Stimulated activated memory B cell treated with anti-CD40 and anti-IgM and Interleukin-4, amounts not matched to agents 10 μg/mL and 1 μg/mL and 100 μg/mL, for 72 hours (primary cell): Measurements from ENCODE around the gene ARHGAP9.

Source experiments
- ATAC-seq: fragments of 150-1000 bp; cut with Tn5 transposase; 2 replicates; pipeline ENCODE4 v1.10.0; 2021
- H3K27ac Mint-ChIP-seq: one replicate; pipeline ENCODE4 v1.8.0; 2022; ENCODE audit warnings: mild to moderate bottlenecking, mixed read lengths
- H3K27me3 Mint-ChIP-seq: one replicate; pipeline ENCODE4 v1.8.0; 2022; ENCODE audit warnings: mixed read lengths
- H3K36me3 Mint-ChIP-seq: one replicate; pipeline ENCODE4 v1.8.0; 2022; ENCODE audit warnings: mixed read lengths
- H3K4me1 Mint-ChIP-seq: one replicate; pipeline ENCODE4 v1.8.0; 2022; ENCODE audit warnings: mixed read lengths
- H3K4me3 Mint-ChIP-seq: one replicate; pipeline ENCODE4 v1.8.0; 2022; ENCODE audit warnings: mild to moderate bottlenecking, moderate library complexity, mixed read lengths
- H3K9me3 Mint-ChIP-seq: one replicate; pipeline ENCODE4 v1.8.0; 2022; ENCODE audit warnings: mixed read lengths

ARHGAP9 gene

DNA sequence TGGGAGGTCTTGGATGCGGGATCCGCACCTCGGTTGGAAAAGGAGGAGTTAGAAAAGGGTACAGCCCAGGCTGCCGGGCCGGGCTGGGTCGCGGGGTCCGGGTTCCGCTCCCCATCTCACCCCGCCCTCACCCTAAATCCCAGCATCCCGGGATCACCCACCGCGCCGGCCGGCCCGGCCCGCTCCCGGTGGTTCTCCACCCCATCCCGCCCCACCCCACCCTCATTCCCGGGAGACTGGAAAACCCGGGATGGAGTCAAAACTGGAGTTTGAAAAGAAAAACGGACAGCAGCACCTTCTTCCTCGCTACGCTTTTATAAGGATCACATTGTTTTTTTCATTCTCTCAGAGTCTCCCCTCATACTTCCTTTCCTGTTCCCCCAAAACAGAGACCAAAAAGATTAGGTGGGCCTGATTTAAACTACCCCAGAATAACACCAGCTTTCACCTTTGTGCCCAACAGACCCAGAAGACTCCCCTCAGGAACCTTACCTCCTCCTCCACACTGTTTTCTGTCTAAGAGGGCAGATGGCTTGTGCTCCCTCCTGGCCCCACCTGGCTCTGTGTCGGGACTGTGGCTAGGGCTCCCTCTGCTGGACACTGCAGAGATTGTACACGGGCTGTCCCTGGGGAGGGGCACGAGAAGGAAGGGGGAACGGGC lies 17.3 kb downstream of the ARHGAP9 start:
- H3K9me3 Mint-ChIP-seq = no peaks in the 10 kb centered on the region
- no peaks in the 10 kb centered on the region for H3K27me3 Mint-ChIP-seq

GRCh38 chr12:57461917-57462250 lies 17.8 kb downstream of the ARHGAP9 start:
- no peaks in the 10 kb centered on the region for H3K9me3 Mint-ChIP-seq
- peaks cover 61% of the 10 kb centered on the region for H3K4me1 Mint-ChIP-seq
- peak overlapping the region; percentile 90 for H3K27ac Mint-ChIP-seq

More for the DNA sequence above, 17.3 kb downstream of the ARHGAP9 start:
- Mint-ChIP-seq H3K27ac (peak overlapping the region; percentile 90), H3K36me3 (peaks cover 5% of the 10 kb centered on the region), H3K4me3 (peak overlapping the region; percentile 79), H3K4me1 (peaks cover 65% of the 10 kb centered on the region)
- ATAC-seq = peak; percentile 81

GRCh38 chr12:57461276-57461916 lies 18.3 kb downstream of the ARHGAP9 start:
- H3K27me3 Mint-ChIP-seq = no peaks in the 10 kb centered on the region
- ATAC-seq = no peak
- H3K4me3 Mint-ChIP-seq = peak overlapping the region; percentile 79
- H3K9me3 Mint-ChIP-seq = no peaks in the 10 kb centered on the region
- no peaks in the 10 kb centered on the region for H3K36me3 Mint-ChIP-seq
- peaks cover 66% of the 10 kb centered on the region for H3K4me1 Mint-ChIP-seq
- H3K27ac Mint-ChIP-seq = peak overlapping the region; percentile 90

More at GRCh38 chr12:57461917-57462250, 17.8 kb downstream of the ARHGAP9 start:
- H3K4me3 Mint-ChIP-seq = peak overlapping the region; percentile 79
- no peak for ATAC-seq
- H3K36me3 Mint-ChIP-seq = no peaks in the 10 kb centered on the region
- no peaks in the 10 kb centered on the region for H3K27me3 Mint-ChIP-seq

DNA sequence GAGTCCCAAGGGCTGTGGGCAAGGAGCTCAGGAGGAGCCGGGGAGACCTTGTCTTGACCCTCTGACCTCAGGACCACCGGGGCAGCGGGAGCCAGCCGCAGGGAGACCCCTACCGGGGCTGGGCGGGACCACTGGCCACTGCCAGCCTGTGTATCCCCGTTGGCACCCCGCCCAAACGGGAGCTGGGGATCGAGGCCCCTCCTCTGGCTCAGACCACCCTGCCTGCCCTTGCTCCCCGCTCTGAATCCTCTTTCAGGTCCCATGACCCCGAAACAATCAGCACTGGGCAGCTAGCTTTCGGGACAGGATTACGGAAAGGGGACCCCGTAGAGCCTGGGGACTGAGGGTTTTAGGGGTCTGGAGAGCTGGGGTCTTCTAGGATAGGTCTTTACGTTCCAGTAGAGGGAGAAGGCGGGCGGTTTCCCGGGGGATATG lies 18.8 kb downstream of the ARHGAP9 start:
- Mint-ChIP-seq H3K9me3 (no peaks in the 10 kb centered on the region), H3K36me3 (no peaks in the 10 kb centered on the region), H3K27ac (peak overlapping the region; percentile 90), H3K4me3 (peak overlapping the region; percentile 79), H3K4me1 (peaks cover 72% of the 10 kb centered on the region), H3K27me3 (no peaks in the 10 kb centered on the region)
- no peak for ATAC-seq

- Mint-ChIP-seq H3K4me3 (peak overlapping the region; percentile 78), H3K27me3 (no peaks in the 10 kb centered on the region), H3K4me1 (peaks cover 76% of the 10 kb centered on the region), H3K27ac (peak overlapping the region; percentile 90), H3K9me3 (no peaks in the 10 kb centered on the region), H3K36me3 (no peaks in the 10 kb centered on the region)
- no peak for ATAC-seq
Measured at GRCh38 chr12:57460468-57460784, 19.2 kb downstream of the ARHGAP9 start.

DNA sequence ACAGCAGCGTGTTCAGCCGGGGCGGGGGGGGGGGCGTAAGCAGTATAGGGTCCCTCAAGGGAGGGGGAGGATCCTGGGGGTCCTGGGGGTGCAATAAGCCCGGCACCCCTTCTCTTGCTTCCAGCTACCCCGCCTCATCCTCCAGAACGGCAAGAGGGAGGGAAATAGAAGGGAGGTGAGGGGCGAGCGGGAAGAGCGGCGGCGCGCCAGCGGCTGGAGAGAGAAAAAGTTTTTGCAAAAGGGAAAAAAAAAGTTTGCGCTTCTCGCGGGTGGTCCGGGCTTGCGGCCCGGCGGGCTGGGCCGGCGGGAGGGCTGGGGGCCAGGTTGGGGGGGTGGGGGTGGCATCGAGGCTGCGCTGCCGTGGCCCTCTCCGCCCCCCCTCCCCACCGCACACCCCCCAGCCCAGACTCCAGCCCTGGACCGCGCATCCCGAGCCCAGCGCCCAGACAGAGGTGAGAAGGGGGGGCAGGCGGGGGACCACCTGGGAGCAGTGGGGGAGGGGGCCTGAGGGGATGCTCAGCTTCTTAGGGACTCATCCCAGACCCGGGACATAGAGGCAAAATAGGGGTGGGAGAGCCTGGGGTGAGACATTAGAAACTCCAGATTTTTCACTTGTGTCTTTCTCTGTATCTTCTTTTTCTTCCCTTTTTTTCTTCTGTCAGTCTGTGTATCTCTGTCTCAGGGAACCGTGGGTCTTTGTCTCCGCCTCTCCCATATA lies 19.8 kb downstream of the ARHGAP9 start, which contains the start of gene GLI1:
GLI1 (plus strand) TSS at position 36 of the 718 bp plus-strand sequence. CDS start 3,907 bp downstream, outside the sequence.
- peak; percentile 35 for ATAC-seq
- Mint-ChIP-seq H3K4me3 (peak within 1 kb of the TSS; percentile 97), H3K36me3 (no peaks in the 10 kb centered on the region), H3K27me3 (no peaks in the 10 kb centered on the region), H3K9me3 (no peaks in the 10 kb centered on the region), H3K4me1 (peaks cover 77% of the 10 kb centered on the region), H3K27ac (peak within 1 kb of the TSS; percentile 90)

GRCh38 chr12:57459055-57459749 lies 20.5 kb downstream of the ARHGAP9 start:
- Mint-ChIP-seq H3K4me3 (peak overlapping the region; percentile 97), H3K27ac (peak overlapping the region; percentile 90), H3K36me3 (no peaks in the 10 kb centered on the region), H3K9me3 (no peaks in the 10 kb centered on the region), H3K4me1 (peaks cover 76% of the 10 kb centered on the region), H3K27me3 (no peaks in the 10 kb centered on the region)
- ATAC-seq = peak; percentile 82

GRCh38 chr12:57458665-57459054 lies 21.0 kb downstream of the ARHGAP9 start:
- ATAC-seq = no peak
- Mint-ChIP-seq H3K27me3 (no peaks in the 10 kb centered on the region), H3K36me3 (no peaks in the 10 kb centered on the region), H3K9me3 (no peaks in the 10 kb centered on the region), H3K27ac (peak overlapping the region; percentile 90), H3K4me1 (peaks cover 70% of the 10 kb centered on the region), H3K4me3 (peak overlapping the region; percentile 97)

- Mint-ChIP-seq H3K36me3 (no peaks in the 10 kb centered on the region), H3K27me3 (no peaks in the 10 kb centered on the region), H3K27ac (no peak overlapping the region), H3K9me3 (no peaks in the 10 kb centered on the region), H3K4me3 (no peak overlapping the region), H3K4me1 (peaks cover 61% of the 10 kb centered on the region)
- ATAC-seq = no peak
Measured at GRCh38 chr12:57456737-57457490, 22.8 kb downstream of the ARHGAP9 start.

GRCh38 chr12:57456145-57456700 lies 23.4 kb downstream of the ARHGAP9 start:
- ATAC-seq = peak; percentile 55
- Mint-ChIP-seq H3K4me3 (peak overlapping the region; percentile 86), H3K27ac (peak overlapping the region; percentile 82), H3K9me3 (no peaks in the 10 kb centered on the region), H3K27me3 (no peaks in the 10 kb centered on the region), H3K4me1 (peaks cover 56% of the 10 kb centered on the region), H3K36me3 (no peaks in the 10 kb centered on the region)

GRCh38 chr12:57455374-57456144 lies 24.1 kb downstream of the ARHGAP9 start:
- H3K9me3 Mint-ChIP-seq = no peaks in the 10 kb centered on the region
- peak overlapping the region; percentile 82 for H3K27ac Mint-ChIP-seq
- H3K4me3 Mint-ChIP-seq = peak overlapping the region; percentile 86
- no peaks in the 10 kb centered on the region for H3K36me3 Mint-ChIP-seq
- peaks cover 54% of the 10 kb centered on the region for H3K4me1 Mint-ChIP-seq
- ATAC-seq = no peak
- no peaks in the 10 kb centered on the region for H3K27me3 Mint-ChIP-seq

DNA sequence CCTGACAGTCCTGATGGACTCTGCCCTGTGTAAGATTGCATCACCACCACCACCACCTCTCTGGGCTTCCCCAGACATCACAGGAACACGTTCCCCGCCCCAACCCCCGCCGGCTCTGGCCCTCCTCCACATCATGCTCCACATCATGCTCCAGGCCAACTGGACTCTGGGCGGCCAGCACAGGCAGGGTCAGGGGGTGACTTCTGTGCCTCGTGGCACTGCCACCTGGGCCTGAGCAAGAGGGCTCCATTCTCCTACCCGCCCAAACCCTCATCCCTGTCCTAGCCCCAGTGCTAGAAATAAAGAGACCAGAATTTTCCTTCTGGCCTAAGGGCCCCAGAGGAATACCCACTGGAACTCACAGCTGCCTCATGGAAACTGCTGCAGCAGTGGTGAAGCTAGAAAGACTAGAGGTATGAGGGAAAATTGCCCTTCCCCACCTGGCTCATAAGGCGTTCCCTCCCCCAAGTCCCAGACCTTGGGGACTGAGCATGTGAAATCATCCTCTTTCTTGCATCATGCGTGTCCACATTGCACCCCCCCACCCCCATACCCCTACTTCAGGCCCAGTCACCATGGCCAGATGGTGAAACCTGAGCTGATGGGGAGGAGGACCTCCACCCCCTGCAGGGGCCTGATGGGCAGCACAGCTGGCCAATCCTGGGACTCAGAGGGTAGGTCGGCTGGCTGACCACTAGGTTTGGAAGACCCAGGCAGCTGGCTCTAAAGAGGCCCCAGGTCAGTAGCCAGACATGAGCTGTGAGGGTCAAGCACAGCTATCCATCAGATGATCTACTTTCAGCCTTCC lies 24.9 kb downstream of the ARHGAP9 start, which contains the start of gene INHBE:
INHBE (plus strand) TSS at position 742 of the 808 bp plus-strand sequence. CDS start 230 bp downstream, outside the sequence.
- H3K36me3 Mint-ChIP-seq = no peaks in the 10 kb centered on the region
- H3K9me3 Mint-ChIP-seq = no peaks in the 10 kb centered on the region
- peak within 1 kb of the TSS; percentile 86 for H3K4me3 Mint-ChIP-seq
- peak within 1 kb of the TSS; percentile 82 for H3K27ac Mint-ChIP-seq
- peaks cover 47% of the 10 kb centered on the region for H3K4me1 Mint-ChIP-seq
- no peaks in the 10 kb centered on the region for H3K27me3 Mint-ChIP-seq
- no peak for ATAC-seq

DNA sequence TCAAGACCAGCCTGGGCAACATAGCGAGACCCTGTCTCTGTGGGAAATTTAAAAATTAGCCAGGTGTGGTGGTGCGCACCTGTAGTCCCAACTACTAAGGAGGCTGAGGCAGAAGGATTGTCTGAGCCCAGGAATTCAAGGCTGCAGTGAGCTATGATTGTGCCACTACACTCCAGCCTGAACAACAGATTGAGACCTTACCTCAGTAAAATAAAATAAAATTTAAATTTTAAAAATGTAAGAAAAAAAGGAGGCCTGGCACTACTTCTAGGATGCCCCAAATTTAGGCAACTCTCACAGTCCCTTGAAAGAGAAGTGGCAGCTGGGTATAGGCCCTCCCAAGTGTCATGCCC lies 25.5 kb downstream of the ARHGAP9 start:
- H3K4me1 Mint-ChIP-seq = peaks cover 41% of the 10 kb centered on the region
- no peaks in the 10 kb centered on the region for H3K9me3 Mint-ChIP-seq
- no peak for ATAC-seq

More for the DNA sequence above, 25.5 kb downstream of the ARHGAP9 start:
- Mint-ChIP-seq H3K27ac (no peak overlapping the region), H3K36me3 (no peaks in the 10 kb centered on the region), H3K27me3 (no peaks in the 10 kb centered on the region), H3K4me3 (no peak overlapping the region)
